DMS153 (cell line): Measurements from ENCODE around the gene MPPED1.

Experiments used
- DNase-seq: peaks from one replicate; lab custom pipeline; 2025; lab: John Stamatoyannopoulos, UW

The MPPED1 gene

DNA sequence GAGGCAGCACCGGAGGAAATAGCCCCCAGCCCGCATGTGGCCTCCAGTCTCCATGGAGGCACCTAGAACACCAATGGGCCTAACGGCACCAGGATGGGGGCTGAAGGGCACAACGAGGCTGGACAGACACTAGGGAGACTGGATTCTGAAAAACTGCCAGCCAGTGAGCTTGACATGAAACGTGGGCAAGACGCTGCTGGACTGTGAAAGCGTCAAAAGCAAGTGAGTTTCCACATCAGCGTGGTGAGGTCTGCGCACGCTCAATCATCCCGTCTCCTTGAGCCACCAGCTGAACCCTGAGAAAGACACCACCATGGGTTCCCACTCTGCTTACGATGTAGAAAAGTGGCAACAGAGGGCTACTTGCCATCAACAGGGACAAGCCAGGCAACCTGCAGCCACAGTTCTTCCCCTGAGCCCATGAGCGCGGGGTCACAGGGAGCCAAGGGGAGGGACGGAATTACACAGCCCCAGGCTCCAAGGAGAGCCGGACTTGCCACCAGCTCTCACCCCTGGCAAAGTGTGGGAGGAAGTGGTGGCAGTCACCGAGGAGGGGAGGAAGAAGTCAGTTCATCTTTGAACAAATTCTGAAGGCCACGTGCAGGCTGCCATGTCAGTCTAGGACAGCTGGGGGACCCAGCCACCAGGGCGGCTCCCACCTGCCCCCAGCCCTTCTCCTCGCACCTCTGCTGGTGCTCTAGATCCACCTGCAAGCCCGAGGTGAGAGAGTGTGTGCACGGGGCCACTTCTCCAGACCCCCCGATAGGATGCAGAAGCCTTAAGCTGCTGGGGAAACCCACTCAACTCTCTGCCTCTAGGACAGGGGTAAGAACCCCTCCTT, 131.1 kb downstream of the MPPED1 start:
- no peak for DNase-seq

DNA sequence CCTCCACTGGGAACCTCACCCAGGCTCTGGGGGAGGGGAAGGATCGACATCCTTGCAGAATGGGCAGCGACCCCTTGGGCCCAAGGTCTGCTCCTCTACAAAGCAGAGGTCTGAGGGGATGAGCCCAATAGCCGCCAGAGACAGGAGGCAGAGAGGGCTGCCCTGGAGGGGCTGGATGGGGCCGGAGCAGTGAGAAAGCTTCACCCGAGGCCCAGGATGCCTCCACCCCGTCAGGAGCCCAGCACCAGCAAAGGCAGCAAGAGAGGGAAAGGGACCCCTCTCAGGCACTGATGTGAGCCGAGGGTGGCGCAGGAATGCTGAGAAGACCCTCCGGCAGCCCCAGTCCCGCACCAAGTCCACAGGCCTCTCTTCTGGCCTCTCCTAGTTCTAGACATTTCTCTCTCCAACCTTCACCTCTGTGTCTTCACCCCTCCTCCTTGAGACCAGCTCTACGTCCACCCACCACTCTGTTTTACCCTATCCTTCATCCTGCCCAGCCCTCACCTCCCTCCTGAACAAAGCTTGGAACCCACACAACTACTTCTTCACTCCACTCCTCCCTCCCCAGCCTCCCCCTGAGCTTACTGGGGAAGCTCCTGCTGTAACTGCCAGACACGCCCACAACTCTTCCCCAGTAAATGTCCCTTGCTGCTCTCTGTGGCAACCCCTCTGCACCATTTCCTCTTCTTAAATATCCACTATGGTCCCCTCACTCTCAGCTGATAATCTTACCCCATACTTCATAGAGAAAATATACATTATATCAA, 131.9 kb downstream of the MPPED1 start:
- no peak for DNase-seq

DNA sequence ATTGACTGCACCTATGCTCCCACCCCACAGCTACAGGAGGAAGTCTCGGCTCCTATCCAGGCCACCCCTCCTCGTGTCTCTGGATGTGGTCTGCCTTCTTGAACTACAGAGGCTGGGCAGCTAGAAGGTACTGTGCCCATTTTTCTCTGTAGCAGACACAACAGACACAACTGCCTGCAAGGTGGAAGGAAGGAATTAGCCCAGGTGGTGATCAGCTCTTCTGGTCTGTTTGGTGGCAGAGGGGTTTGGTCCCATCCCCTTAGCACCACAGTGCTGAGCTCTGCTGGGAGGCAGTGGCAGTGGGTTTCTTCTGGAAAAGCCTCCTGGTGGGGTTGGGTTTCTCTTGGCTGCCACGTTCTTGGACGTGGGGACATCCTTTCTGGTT, 132.5 kb downstream of the MPPED1 start:
- DNase-seq = no peak

DNA sequence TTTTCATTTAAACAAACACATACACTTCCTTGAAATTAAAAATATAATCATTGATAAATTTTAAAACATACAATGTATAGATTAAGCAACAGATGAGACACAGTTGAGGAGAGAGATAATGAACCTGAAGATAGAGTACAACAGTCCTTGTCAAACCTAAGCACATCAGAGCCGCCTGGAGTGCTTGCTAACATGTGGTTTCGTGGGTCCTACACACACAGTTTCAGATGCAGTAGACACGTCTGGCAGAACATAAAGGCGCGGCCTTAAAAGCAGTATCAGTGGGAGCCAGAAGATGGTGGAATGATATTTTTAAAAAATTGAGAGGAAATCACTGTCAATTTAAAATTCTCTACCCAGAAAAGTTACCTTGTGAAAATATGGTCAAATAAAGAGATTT, 134.4 kb downstream of the MPPED1 start:
- no peak for DNase-seq

- no peak for DNase-seq
Measured at GRCh38 chr22:43550024-43550620, 138.3 kb downstream of the MPPED1 start.

- DNase-seq = no peak
Measured at GRCh38 chr22:43550672-43551071, 138.9 kb downstream of the MPPED1 start.

- no peak for DNase-seq
Measured at GRCh38 chr22:43553451-43554258, 141.8 kb downstream of the MPPED1 start.

GRCh38 chr22:43554259-43554636, 142.4 kb downstream of the MPPED1 start:
- no peak for DNase-seq

DNA sequence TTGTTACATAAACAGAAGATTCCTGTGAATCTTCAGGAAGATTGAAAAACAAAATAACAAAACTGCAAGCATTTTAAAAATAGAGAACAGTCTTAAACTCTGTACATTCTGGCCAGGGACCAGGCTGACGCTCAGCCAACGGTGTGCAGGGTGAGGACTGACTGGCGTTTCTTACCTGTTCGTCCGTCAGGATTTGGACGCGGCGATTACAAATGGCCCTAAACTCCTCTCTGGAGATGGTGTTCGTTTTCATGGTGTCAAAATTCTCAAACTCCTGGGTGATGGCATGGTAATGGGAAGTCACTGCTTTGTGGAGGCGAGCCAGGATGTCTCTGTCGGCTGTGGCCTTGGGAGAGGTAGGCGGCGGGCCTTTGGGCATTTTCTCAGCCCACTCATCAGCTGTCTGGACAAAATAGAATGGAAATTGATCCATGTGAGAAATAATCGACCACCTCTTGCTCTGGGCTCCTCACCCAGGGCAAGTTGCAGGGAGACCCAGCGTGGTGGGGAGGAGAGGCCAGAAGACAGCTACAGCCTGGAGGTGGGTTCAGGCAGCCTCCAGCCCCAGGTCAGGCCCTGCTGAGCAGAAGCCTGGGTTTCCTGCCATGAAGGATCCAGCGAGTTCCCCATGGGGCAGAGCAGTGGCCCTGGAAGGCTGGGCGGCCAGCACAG, 143.0 kb downstream of the MPPED1 start:
- no peak for DNase-seq

DNA sequence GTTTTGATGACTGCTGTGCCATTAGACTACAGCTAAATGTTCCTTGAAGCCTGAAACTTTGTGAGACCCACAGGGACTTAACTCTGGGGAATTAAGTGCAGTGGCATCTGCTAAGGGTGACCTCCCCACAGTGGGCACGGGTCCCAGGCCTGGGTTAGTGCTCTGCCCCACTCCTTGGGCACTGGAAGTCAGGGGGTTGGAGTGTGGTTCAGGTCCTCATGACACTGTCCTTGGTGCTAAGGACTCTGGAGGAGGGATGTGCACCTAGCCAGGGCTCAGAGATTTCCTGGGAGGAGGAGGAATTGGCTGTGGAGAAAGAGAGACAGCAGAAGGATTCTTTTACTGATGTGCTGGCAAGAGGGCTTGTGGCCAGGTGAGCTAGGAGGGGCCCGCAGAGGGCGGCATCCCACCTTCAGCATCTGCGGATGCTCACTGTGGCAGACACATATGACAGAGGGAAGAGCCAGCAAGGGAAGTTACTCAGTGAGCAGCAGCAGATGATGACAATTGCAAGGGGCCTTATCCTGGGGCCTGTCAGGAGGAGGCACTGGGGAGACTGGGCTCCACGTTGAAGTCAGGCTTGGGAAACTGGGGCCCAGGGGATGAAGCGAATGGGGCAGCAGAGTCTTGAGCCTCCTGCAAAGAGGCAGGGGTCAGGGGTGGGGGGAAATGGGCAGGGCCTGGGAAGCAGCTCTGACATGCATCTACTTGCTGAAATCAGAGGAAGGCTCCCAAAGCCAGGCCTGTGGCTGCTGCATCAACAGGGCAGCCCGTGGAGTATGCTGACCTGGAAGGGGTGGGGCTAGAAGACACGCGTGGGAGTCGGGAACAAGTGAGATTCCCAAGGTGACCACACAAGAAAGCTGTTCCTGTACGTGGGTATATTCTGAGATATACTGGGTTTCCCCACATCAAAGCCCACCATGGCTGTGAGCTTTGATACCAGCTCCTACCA, 144.0 kb downstream of the MPPED1 start:
- DNase-seq = no peak
